ENCODE data around the gene HIF3A. TPM values are rescaled to one million over a fixed set of nuclear protein-coding genes. Genes with fewer than 3 reads are reported as not detected.
A peak's percentile ranks its signal among the peaks of the same experiment; 100 is the strongest.

HIF3A gene
- total and polyA plus RNA-seq, 2 donors (not counting 3 experiments of a cell fraction or from before 2014, with no cell fraction given) = 8.1 to 8.5 TPM

- Histone ChIP-seq H3K4me2 (ENCODE audit: insufficient read depth, low read length) (no peak overlapping the region), H3K9me3 (replicated peaks; ENCODE audit: control insufficient read depth, insufficient read depth, low read length) (no peaks in the 10 kb centered on the region), H3K27me3 (ENCODE audit: control insufficient read depth in 2 of 2, insufficient read depth in 2 of 2, low read length in 2 of 2) (peaks cover 1 to 11% of the 10 kb centered on the region in 2 experiments), H3K4me1 (ENCODE audit: control insufficient read depth, extremely low read depth, insufficient read depth, low read length) (no peaks in the 10 kb centered on the region), H3K9ac (replicated peaks; ENCODE audit: extremely low read depth, insufficient read depth, low read length) (no peak overlapping the region), H3K27ac (ENCODE audit: insufficient read depth, low read depth, low read length) (no peak overlapping the region), H3K79me2 (ENCODE audit: control insufficient read depth, insufficient read depth, low read length) (no peaks in the 10 kb centered on the region), H3K9me1 (replicated peaks; ENCODE audit: control insufficient read depth, extremely low read depth, insufficient read depth, low read length) (no peaks in the 10 kb centered on the region), H2AFZ (ENCODE audit: low read depth, low read length) (no peak overlapping the region), H3K36me3 (ENCODE audit: control insufficient read depth in 2 of 2, extremely low read depth in 1 of 2, insufficient read depth in 2 of 2, low read length in 2 of 2) (no peaks in the 10 kb centered on the region), H3K4me3 (replicated peaks in 1 of 3; ENCODE audit: insufficient read depth in 1 of 3, low read depth in 1 of 3, low read length in 3 of 3) (no peak overlapping the region), H4K20me1 (replicated peaks; ENCODE audit: control insufficient read depth, extremely low read depth, insufficient read depth, low read length) (no peaks in the 10 kb centered on the region)
- DNase-seq (ENCODE audit: low read depth, low spot score) (no peak), FAIRE-seq (no peak)
- intact Hi-C loops (cut with micrococcal nuclease) = no loop called here
- ChIA-PET CTCF (interaction anchor here (0.7 to 9.4 kb wide), 6 partner anchors 9 to 241 kb away, joined by 3 to 170 read pairs (median 9); no protein-coding TSS in a partner anchor), POLR2A (no interaction called here)
- TF ChIP-seq POLR2A (IDR thresholded peaks at IDR 0.05; ENCODE audit: low read depth, low read length) (no peak), GATA2 (IDR thresholded peaks at IDR 0.05; ENCODE audit: insufficient read depth, insufficient read length, low read depth, low read length) (no peak)
- BruUV-seq (replicated peaks) = no TSS peak
- dilution Hi-C loops (cut with MboI; ENCODE audit: extremely low pct_ligation_motif_present, low sequenced_read_pairs) = no loop called here
Observed at GRCh38 chr19:46270521-46271256, 26.2 kb upstream of the HIF3A start.

GRCh38 chr19:46271481-46272197, 25.2 kb upstream of the HIF3A start:
- DNase-seq (ENCODE audit: low read depth, low spot score) (peak; percentile 35), FAIRE-seq (no peak)
- Histone ChIP-seq H3K4me1 (ENCODE audit: control insufficient read depth, extremely low read depth, insufficient read depth, low read length) (no peaks in the 10 kb centered on the region), H3K27ac (ENCODE audit: insufficient read depth, low read depth, low read length) (no peak overlapping the region), H2AFZ (ENCODE audit: low read depth, low read length) (no peak overlapping the region), H3K4me2 (ENCODE audit: insufficient read depth, low read length) (no peak overlapping the region), H3K4me3 (replicated peaks in 1 of 3; ENCODE audit: insufficient read depth in 1 of 3, low read depth in 1 of 3, low read length in 3 of 3) (no peak overlapping the region), H3K36me3 (ENCODE audit: control insufficient read depth in 2 of 2, extremely low read depth in 1 of 2, insufficient read depth in 2 of 2, low read length in 2 of 2) (no peaks in the 10 kb centered on the region), H3K9me3 (replicated peaks; ENCODE audit: control insufficient read depth, insufficient read depth, low read length) (no peaks in the 10 kb centered on the region), H3K9me1 (replicated peaks; ENCODE audit: control insufficient read depth, extremely low read depth, insufficient read depth, low read length) (no peaks in the 10 kb centered on the region), H3K27me3 (ENCODE audit: control insufficient read depth in 2 of 2, insufficient read depth in 2 of 2, low read length in 2 of 2) (peaks cover 1 to 11% of the 10 kb centered on the region in 2 experiments), H3K9ac (replicated peaks; ENCODE audit: extremely low read depth, insufficient read depth, low read length) (no peak overlapping the region), H3K79me2 (ENCODE audit: control insufficient read depth, insufficient read depth, low read length) (no peaks in the 10 kb centered on the region), H4K20me1 (replicated peaks; ENCODE audit: control insufficient read depth, extremely low read depth, insufficient read depth, low read length) (no peaks in the 10 kb centered on the region)
- ChIA-PET CTCF (interaction anchor here (0.9 to 2.1 kb wide), 6 partner anchors 9 to 243 kb away, joined by 3 to 12 read pairs (median 4); no protein-coding TSS in a partner anchor), POLR2A (no interaction called here)
- TF ChIP-seq POLR2AphosphoS5 (IDR thresholded peaks at IDR 0.05; ENCODE audit: insufficient read depth, low read depth, low read length) (no peak), JUN (IDR thresholded peaks at IDR 0.05; ENCODE audit: borderline replicate concordance, insufficient read depth, insufficient read length, low read depth) (no peak), CTCF (IDR thresholded peaks at IDR 0.05; ENCODE audit: extremely low read depth in 1 of 2, insufficient read depth in 1 of 2, low read depth in 1 of 2, low read length in 2 of 2) (no peak), MYC (IDR thresholded peaks at IDR 0.05; ENCODE audit: low read depth, low read length) (no peak), FOS (IDR thresholded peaks at IDR 0.05; ENCODE audit: borderline replicate concordance, insufficient read depth, low read length) (no peak), POLR2A (IDR thresholded peaks at IDR 0.05; ENCODE audit: low read depth, low read length) (no peak), GATA2 (IDR thresholded peaks at IDR 0.05; ENCODE audit: insufficient read depth, insufficient read length, low read depth, low read length) (no peak), EZH2 (IDR thresholded peaks at IDR 0.05; ENCODE audit: borderline replicate concordance, low read depth, low read length, severe bottlenecking) (no peak), MAX (IDR thresholded peaks at IDR 0.05; ENCODE audit: insufficient read depth, insufficient read length) (no peak)
- dilution Hi-C loops (cut with MboI; ENCODE audit: extremely low pct_ligation_motif_present, low sequenced_read_pairs) = no loop called here
- no TSS peak for BruUV-seq (replicated peaks)
- intact Hi-C loops (cut with micrococcal nuclease) = no loop called here
